ENCODE results near the gene LAMB1.
A peak's percentile ranks its signal among the peaks of the same experiment; 100 is the strongest.

LAMB1 gene

GRCh38 chr7:108017776-108018151 lies 14.8 kb upstream of the LAMB1 start:
- DNase-seq (ENCODE audit: low spot score): no peak

GRCh38 chr7:108016841-108017775 lies 14.1 kb upstream of the LAMB1 start:
- DNase-seq (ENCODE audit: low spot score): no peak

GRCh38 chr7:108015740-108016139 lies 12.8 kb upstream of the LAMB1 start:
- DNase-seq (ENCODE audit: low spot score): no peak

- DNase-seq (ENCODE audit: low spot score): no peak
Observed at GRCh38 chr7:108014747-108015682, 12.1 kb upstream of the LAMB1 start.

- DNase-seq (ENCODE audit: low spot score): no peak
Observed at GRCh38 chr7:108014215-108014614, 11.3 kb upstream of the LAMB1 start.

- no peak for DNase-seq (ENCODE audit: low spot score)
Observed at GRCh38 chr7:108012499-108013430, 9.8 kb upstream of the LAMB1 start.

- DNase-seq (ENCODE audit: low spot score): no peak
Observed at GRCh38 chr7:108010377-108010776, 7.4 kb upstream of the LAMB1 start.

- DNase-seq (ENCODE audit: low spot score): no peak
Observed at GRCh38 chr7:108009873-108010272, 6.9 kb upstream of the LAMB1 start.

GRCh38 chr7:108008827-108009226 lies 5.9 kb upstream of the LAMB1 start:
- no peak for DNase-seq (ENCODE audit: low spot score)

- no peak for DNase-seq (ENCODE audit: low spot score)
Observed at GRCh38 chr7:108008240-108008639, 5.3 kb upstream of the LAMB1 start.

GRCh38 chr7:108007762-108008161 lies 4.8 kb upstream of the LAMB1 start:
- no peak for DNase-seq (ENCODE audit: low spot score)

GRCh38 chr7:108007261-108007660 lies 4.3 kb upstream of the LAMB1 start:
- no peak for DNase-seq (ENCODE audit: low spot score)

- DNase-seq (ENCODE audit: low spot score): peak; percentile 51
Observed at GRCh38 chr7:108004220-108005142, 1.5 kb upstream of the LAMB1 start.

GRCh38 chr7:108003599-108003935 lies 606 bp upstream of the LAMB1 start:
- no peak for DNase-seq (ENCODE audit: low spot score)

- peak; percentile 70 for DNase-seq (ENCODE audit: low spot score)
Observed at GRCh38 chr7:108001764-108002725, 916 bp downstream of the LAMB1 start.

- peak; percentile 75 for DNase-seq (ENCODE audit: low spot score)
Observed at GRCh38 chr7:108000875-108001763, 1.8 kb downstream of the LAMB1 start.

- DNase-seq (ENCODE audit: low spot score): no peak
Observed at GRCh38 chr7:107999779-108000560, 3.0 kb downstream of the LAMB1 start.

Data from ecto neural progenitor cell (in vitro differentiated cells).